NCI-H2227 (cell line): ENCODE data around the gene SLC35A2.
"Not testable (repeated sequence)": the region's sequence is repeated elsewhere in the genome, so short reads cannot be mapped to it uniquely, and the experiment has no call there.

ENCODE experiments used
- DNase-seq: peaks from one replicate; lab custom pipeline; 2025; ENCODE audit not compliant: unreplicated experiment; lab: John Stamatoyannopoulos, UW

SLC35A2 gene

GRCh38 chrX:48854121-48854804 lies 57.2 kb downstream of the SLC35A2 start:
- not testable (repeated sequence) for DNase-seq

- DNase-seq = not testable (repeated sequence)
These were observed 58.0 kb downstream of the SLC35A2 start for GRCh38 chrX:48853494-48853893.
